ENCODE data around the gene TMEM150B.

The TMEM150B gene, protein sequence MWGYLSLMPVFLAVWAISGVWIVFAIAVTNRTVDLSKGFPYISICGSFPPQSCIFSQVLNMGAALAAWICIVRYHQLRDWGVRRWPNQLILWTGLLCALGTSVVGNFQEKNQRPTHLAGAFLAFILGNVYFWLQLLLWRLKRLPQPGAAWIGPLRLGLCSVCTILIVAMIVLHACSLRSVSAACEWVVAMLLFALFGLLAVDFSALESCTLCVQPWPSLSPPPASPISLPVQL

DNA sequence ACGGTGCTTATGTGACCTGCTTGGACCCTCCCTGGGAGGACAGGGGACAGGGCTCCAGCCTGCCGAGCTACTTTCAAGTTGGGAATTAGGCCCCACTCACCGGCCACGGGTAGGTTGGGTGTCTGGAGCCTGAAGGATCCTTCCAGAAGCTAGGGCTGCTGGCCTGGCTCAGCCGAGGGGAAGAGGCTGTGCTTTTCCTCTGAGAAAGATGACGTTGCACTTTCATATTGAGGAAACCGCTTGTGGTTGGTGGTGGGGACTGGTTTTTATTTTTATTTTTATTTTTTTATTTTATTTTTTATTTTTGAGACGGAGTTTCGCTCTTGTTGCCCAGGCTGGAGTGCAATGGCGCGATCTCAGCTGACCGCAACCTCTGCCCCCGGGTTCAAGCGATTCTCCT is at the start of gene TMEM150B:
TMEM150B (minus strand) TSS at position 170 of the 400 bp plus-strand sequence. CDS start 4,305 bp downstream, outside the sequence.
- H3K4me1 ChIP-seq (ENCODE audit: control insufficient read depth in 1 of 2, insufficient read depth in 2 of 2, low read length in 2 of 2), result peaks cover 20% of the 10 kb centered on the region in 2 donors
- H3K36me3 ChIP-seq (ENCODE audit: control insufficient read depth in 1 of 2, insufficient read depth in 2 of 2, low read length in 2 of 2), result no peaks in the 10 kb centered on the region
- no peak within 1 kb of the TSS for H3K9ac ChIP-seq (ENCODE audit: low read depth in 1 of 2, low read length in 2 of 2)
- H3K27me3 ChIP-seq (ENCODE audit: control insufficient read depth in 1 of 2, insufficient read depth in 2 of 2, low read length in 2 of 2), result no peaks in the 10 kb centered on the region
- H3K9me3 ChIP-seq (ENCODE audit: control insufficient read depth in 1 of 2, low read length in 2 of 2), result no peaks in the 10 kb centered on the region
- no peak within 1 kb of the TSS for H3K27ac ChIP-seq (ENCODE audit: low read depth, low read length)
- H3K4me3 ChIP-seq (ENCODE audit: low read depth in 1 of 2, low read length in 2 of 2), result peak within 1 kb of the TSS in 1 of 2 donors; percentile 28

DNA sequence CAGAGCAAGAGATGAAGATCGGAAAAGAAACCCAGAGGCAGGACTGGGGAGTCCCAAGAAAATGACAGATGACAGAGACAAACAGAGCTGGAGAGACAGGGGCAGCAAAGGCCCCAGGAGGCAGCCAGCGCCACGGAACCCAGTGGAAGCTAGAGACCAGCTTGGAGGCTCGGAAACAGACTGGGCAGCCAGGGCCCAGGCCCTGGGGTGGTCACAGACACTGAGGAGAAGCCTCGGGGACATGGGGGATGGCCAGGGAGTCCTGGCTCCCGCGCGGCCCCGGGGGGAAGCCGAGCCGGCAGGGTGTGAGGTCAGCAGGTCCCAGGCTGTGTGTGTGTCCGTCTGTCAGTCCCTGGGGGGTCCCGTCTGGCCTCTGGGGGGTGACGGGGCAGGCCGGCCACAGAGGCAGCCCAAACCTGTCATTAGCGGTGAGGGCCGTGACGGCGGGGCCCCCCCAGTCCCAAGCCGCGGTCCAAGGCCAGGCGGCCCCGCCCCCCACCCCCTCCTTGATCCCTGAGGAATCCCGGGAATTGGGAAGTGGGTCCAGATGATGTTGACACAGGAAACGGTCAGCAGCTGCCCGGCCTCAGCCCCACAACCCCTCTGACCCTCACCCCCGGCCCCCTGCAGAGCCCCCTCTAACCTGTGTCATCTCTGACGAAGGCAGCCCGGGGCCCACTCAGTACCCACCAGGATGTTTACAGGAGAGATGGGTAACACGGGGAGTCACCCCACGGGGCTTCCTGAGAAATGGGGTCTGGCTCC is 49.0 kb upstream of the TMEM150B start:
- peaks cover 0 to 6% of the 10 kb centered on the region in 2 donors for H3K4me1 ChIP-seq (ENCODE audit: control insufficient read depth in 1 of 2, insufficient read depth in 2 of 2, low read length in 2 of 2)
- no peaks in the 10 kb centered on the region for H3K9me3 ChIP-seq (ENCODE audit: control insufficient read depth in 1 of 2, low read length in 2 of 2)
- H3K4me3 ChIP-seq (ENCODE audit: low read depth in 1 of 2, low read length in 2 of 2), result no peak overlapping the region
- H3K27me3 ChIP-seq (ENCODE audit: control insufficient read depth in 1 of 2, insufficient read depth in 2 of 2, low read length in 2 of 2), result peaks cover 36 to 39% of the 10 kb centered on the region in 2 donors
- no peaks in the 10 kb centered on the region for H3K36me3 ChIP-seq (ENCODE audit: control insufficient read depth in 1 of 2, insufficient read depth in 2 of 2, low read length in 2 of 2)
- no peak overlapping the region for H3K27ac ChIP-seq (ENCODE audit: low read depth, low read length)
- H3K9ac ChIP-seq (ENCODE audit: low read depth in 1 of 2, low read length in 2 of 2), result no peak overlapping the region

DNA sequence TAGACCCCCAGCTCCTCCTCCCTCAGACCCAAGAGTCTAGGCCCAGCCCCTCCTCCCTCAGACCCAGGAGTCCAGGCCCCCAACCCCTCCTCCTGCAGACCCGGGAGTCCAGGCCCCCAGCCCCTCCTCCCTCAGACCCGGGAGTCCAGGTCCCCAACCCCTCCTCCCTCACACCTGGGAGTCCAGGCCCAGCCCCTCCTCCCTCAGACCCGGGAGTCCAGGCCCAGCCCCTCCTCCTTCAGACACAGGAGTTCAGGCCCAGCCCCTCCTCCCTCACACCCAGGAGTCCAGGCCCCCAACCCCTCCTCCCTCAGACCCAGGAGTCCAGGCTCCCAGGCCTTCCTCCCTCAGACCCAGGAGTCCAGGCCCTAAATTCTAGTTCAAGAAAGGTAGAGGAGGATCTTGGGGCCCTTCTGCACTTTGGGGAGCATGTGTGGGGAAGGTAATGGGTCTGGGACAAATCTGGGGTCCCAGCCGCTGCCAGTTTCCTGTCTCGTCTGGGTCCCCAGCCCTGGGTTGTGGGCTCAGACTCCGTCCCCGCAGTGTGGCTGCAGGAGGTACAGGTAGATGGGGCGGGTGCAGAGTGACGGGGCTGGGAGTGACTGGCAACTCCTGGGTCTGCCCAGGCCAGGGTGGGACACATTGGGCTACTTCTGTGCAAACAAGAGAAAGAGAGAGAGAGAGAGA is 48.3 kb upstream of the TMEM150B start:
- Histone ChIP-seq H3K4me3 (ENCODE audit: low read depth in 1 of 2, low read length in 2 of 2) (no peak overlapping the region), H3K36me3 (ENCODE audit: control insufficient read depth in 1 of 2, insufficient read depth in 2 of 2, low read length in 2 of 2) (no peaks in the 10 kb centered on the region), H3K27me3 (ENCODE audit: control insufficient read depth in 1 of 2, insufficient read depth in 2 of 2, low read length in 2 of 2) (peaks cover 44 to 46% of the 10 kb centered on the region in 2 donors), H3K27ac (ENCODE audit: low read depth, low read length) (no peak overlapping the region), H3K4me1 (ENCODE audit: control insufficient read depth in 1 of 2, insufficient read depth in 2 of 2, low read length in 2 of 2) (peaks cover 0 to 6% of the 10 kb centered on the region in 2 donors), H3K9ac (ENCODE audit: low read depth in 1 of 2, low read length in 2 of 2) (no peak overlapping the region), H3K9me3 (ENCODE audit: control insufficient read depth in 1 of 2, low read length in 2 of 2) (no peaks in the 10 kb centered on the region)

DNA sequence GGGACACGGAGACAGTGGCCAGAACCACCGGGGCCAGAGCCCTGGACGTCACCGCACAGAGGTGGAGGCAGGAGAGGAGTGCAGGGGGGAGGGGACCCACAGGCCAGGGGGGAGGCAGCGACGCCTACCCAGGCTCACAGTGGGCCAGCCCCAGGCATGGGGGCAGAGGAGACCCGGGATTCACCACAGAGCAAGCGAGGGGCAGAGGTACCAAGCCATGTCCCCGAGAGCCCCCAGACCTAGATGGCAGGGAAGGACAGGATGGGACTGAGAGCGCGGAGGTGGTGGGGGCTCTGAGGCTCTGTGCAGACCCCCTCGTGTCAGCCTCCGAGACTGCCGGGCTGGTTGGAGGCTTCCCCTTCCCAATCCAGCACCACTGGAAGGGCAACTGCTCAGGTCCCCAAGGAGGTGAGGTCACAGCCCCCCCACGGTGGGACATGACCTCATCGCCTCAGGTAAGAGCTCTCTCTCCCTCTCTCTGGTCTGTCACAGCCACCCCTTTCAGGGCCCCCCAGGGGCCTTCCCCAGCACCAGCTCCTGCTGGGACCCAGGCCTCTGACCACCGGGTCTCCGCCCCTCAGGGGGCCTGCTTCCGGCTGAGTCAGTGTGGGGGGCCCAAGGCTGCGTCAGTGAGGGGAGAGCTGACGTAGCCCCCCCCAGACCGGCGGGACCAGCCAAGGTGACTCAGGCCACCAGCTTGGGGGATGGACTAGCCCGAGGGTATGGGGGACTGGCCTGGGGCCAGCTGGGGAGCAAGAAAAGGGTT is 47.4 kb upstream of the TMEM150B start:
- peaks cover 47 to 53% of the 10 kb centered on the region in 2 donors for H3K27me3 ChIP-seq (ENCODE audit: control insufficient read depth in 1 of 2, insufficient read depth in 2 of 2, low read length in 2 of 2)
- no peak overlapping the region for H3K27ac ChIP-seq (ENCODE audit: low read depth, low read length)
- no peak overlapping the region for H3K9ac ChIP-seq (ENCODE audit: low read depth in 1 of 2, low read length in 2 of 2)
- H3K9me3 ChIP-seq (ENCODE audit: control insufficient read depth in 1 of 2, low read length in 2 of 2), result no peaks in the 10 kb centered on the region
- no peaks in the 10 kb centered on the region for H3K36me3 ChIP-seq (ENCODE audit: control insufficient read depth in 1 of 2, insufficient read depth in 2 of 2, low read length in 2 of 2)
- H3K4me1 ChIP-seq (ENCODE audit: control insufficient read depth in 1 of 2, insufficient read depth in 2 of 2, low read length in 2 of 2), result peaks cover 0 to 6% of the 10 kb centered on the region in 2 donors
- H3K4me3 ChIP-seq (ENCODE audit: low read depth in 1 of 2, low read length in 2 of 2), result no peak overlapping the region

DNA sequence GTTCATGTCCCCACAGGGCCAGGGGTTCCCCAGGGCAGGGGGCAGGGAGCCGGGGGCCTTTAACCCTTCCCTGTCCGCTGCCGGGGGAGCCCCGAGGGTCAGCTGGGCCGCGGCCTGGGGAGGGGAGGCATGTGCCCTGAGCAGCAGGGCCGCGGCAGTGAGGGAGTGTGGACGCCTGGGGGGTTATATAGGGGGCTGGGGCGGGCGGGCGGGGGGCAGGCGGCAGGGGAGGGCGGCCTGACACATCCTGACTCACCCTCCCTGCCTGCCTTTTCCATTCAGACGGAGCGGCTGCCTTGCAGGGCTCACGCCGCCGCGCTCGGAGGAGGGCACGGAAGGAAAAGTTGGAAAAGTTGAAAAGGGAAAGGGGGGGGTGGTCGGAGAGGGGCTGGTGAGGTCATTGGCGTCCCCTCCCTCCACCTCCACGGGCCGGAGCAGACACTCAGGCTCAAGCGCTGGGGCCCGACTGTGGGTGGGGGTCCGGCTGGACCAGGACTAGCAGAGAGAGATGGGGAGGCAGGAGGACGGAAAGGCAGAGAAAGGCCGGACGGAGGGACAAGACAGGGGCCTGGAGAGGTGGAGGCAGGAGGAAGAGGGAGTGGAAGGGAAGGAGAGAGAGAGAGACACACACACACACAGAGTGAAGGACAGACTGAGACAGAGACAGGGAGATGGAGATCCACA is 45.3 kb upstream of the TMEM150B start, which contains the start of gene IL11:
IL11 (minus strand) TSS at position 159 of the 684 bp plus-strand sequence; CDS start at position 6, 153 bp downstream.
- Histone ChIP-seq H3K27ac (ENCODE audit: low read depth, low read length) (no peak within 1 kb of the TSS), H3K4me3 (ENCODE audit: low read depth in 1 of 2, low read length in 2 of 2) (peak within 1 kb of the TSS in 1 of 2 donors; percentile 21), H3K9me3 (ENCODE audit: control insufficient read depth in 1 of 2, low read length in 2 of 2) (no peaks in the 10 kb centered on the region), H3K36me3 (ENCODE audit: control insufficient read depth in 1 of 2, insufficient read depth in 2 of 2, low read length in 2 of 2) (no peaks in the 10 kb centered on the region), H3K9ac (ENCODE audit: low read depth in 1 of 2, low read length in 2 of 2) (no peak within 1 kb of the TSS), H3K4me1 (ENCODE audit: control insufficient read depth in 1 of 2, insufficient read depth in 2 of 2, low read length in 2 of 2) (no peaks in the 10 kb centered on the region), H3K27me3 (ENCODE audit: control insufficient read depth in 1 of 2, insufficient read depth in 2 of 2, low read length in 2 of 2) (peaks cover 47 to 49% of the 10 kb centered on the region in 2 donors)

DNA sequence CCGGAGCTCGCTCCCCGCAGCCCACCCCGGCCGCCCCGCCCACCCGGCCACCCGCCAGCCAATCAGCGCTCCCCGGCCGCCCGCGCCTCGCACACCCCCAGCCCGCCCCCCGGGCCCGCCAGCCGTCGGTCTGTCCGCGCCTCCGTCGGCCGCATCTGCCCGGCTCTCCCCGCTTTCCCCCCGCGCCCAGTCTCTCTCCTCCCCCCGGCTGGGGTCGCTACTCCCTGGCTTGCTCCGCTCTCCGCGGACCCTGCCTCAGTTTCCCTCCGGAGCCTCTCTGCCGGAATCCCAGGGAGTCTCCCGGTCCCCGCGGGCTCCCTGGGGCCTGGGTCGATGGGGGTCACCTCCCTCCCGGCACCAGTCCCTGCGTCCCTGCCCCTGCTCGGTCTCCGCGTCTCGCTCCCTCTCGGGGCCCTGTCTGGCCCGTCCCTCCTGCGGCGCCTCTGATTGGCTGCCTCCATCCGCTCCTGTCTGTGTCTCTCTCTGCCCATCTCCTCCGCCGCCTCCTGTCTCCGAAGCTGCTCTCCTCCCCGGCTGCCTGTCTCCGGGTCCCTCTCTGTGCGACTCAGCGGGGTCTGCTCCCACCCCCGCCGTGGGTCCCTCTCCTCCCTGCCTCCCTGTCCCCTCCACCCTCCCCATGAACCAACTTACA is 44.6 kb upstream of the TMEM150B start:
- no peaks in the 10 kb centered on the region for H3K9me3 ChIP-seq (ENCODE audit: control insufficient read depth in 1 of 2, low read length in 2 of 2)
- no peaks in the 10 kb centered on the region for H3K36me3 ChIP-seq (ENCODE audit: control insufficient read depth in 1 of 2, insufficient read depth in 2 of 2, low read length in 2 of 2)
- no peaks in the 10 kb centered on the region for H3K4me1 ChIP-seq (ENCODE audit: control insufficient read depth in 1 of 2, insufficient read depth in 2 of 2, low read length in 2 of 2)
- no peak overlapping the region for H3K9ac ChIP-seq (ENCODE audit: low read depth in 1 of 2, low read length in 2 of 2)
- no peak overlapping the region for H3K27ac ChIP-seq (ENCODE audit: low read depth, low read length)
- peaks cover 47 to 49% of the 10 kb centered on the region in 2 donors for H3K27me3 ChIP-seq (ENCODE audit: control insufficient read depth in 1 of 2, insufficient read depth in 2 of 2, low read length in 2 of 2)
- peak overlapping the region in 1 of 2 donors; percentile 21 for H3K4me3 ChIP-seq (ENCODE audit: low read depth in 1 of 2, low read length in 2 of 2)

DNA sequence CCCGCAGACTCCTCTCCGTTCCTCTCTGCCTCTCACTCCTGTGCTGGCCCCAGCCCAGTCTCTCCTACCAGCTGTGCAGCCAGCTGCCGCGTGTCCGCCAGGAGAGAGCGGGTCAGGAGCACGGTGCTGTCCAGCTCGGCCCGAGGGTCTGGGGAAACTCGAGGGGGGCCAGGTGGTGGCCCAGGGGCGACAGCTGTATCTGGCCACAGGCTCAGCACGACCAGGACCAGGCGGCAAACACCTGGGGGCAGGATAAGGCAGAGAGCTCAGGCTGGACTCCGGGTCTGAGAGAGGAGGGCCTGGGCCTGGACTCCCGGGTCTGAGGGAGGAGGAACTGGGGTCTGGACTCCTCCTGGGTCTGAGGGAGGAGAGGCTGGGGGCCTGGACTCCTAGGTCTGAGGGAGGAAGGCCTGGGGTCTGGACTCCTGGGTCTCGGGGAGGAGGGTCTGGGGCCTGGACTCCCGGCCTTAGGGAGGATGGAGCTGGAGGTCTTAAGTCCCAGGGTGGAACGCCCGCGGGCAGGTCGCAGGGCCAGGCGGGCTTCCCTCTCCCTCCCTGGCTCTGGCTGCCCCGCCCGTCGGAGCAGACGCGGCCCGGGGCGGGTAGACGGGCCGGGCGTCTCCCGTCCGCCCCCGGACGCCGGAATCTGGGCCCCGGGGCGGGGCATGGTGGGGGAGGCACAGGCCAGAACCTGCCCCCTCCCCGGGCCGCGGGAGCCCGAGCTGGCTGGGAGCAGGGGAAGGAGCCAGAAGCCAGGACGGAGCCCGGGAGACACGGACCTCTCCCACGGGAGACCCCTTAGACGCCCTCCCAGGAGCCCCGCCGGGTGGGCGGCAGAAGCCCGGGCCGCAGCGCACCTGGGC is 43.8 kb upstream of the TMEM150B start:
- no peaks in the 10 kb centered on the region for H3K4me1 ChIP-seq (ENCODE audit: control insufficient read depth in 1 of 2, insufficient read depth in 2 of 2, low read length in 2 of 2)
- H3K9ac ChIP-seq (ENCODE audit: low read depth in 1 of 2, low read length in 2 of 2), result no peak overlapping the region
- no peak overlapping the region for H3K27ac ChIP-seq (ENCODE audit: low read depth, low read length)
- no peaks in the 10 kb centered on the region for H3K36me3 ChIP-seq (ENCODE audit: control insufficient read depth in 1 of 2, insufficient read depth in 2 of 2, low read length in 2 of 2)
- H3K9me3 ChIP-seq (ENCODE audit: control insufficient read depth in 1 of 2, low read length in 2 of 2), result no peaks in the 10 kb centered on the region
- peaks cover 41 to 45% of the 10 kb centered on the region in 2 donors for H3K27me3 ChIP-seq (ENCODE audit: control insufficient read depth in 1 of 2, insufficient read depth in 2 of 2, low read length in 2 of 2)
- no peak overlapping the region for H3K4me3 ChIP-seq (ENCODE audit: low read depth in 1 of 2, low read length in 2 of 2)

DNA sequence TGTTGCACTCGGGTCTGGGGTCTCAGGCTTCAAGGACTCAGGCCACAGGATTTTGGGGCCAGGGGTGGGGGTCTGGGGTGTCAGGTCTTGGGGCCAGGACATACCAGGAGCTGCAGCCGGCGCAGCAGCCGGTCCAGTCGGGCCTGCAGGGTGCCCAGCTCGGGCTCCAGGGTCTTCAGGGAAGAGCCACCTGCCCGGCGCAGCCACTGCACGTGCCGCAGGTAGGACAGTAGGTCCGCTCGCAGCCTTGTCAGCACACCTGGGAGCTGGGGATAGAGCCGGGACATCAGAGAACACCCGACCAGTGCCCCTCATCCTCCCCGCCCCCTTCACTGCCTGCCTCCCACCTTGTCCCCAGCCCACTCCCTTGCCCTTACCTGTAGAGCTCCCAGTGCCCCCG is 43.0 kb upstream of the TMEM150B start:
- no peaks in the 10 kb centered on the region for H3K4me1 ChIP-seq (ENCODE audit: control insufficient read depth in 1 of 2, insufficient read depth in 2 of 2, low read length in 2 of 2)

More for the DNA sequence above, 43.0 kb upstream of the TMEM150B start:
- Histone ChIP-seq H3K4me3 (ENCODE audit: low read depth in 1 of 2, low read length in 2 of 2) (no peak overlapping the region), H3K27me3 (ENCODE audit: control insufficient read depth in 1 of 2, insufficient read depth in 2 of 2, low read length in 2 of 2) (peaks cover 36 to 40% of the 10 kb centered on the region in 2 donors), H3K9me3 (ENCODE audit: control insufficient read depth in 1 of 2, low read length in 2 of 2) (no peaks in the 10 kb centered on the region), H3K27ac (ENCODE audit: low read depth, low read length) (no peak overlapping the region), H3K36me3 (ENCODE audit: control insufficient read depth in 1 of 2, insufficient read depth in 2 of 2, low read length in 2 of 2) (no peaks in the 10 kb centered on the region), H3K9ac (ENCODE audit: low read depth in 1 of 2, low read length in 2 of 2) (no peak overlapping the region)
